Right lobe of liver (tissue), 4 donors: ENCODE results near the gene FAM110A.

Source experiments
- CTCF ChIP-seq, 4 donors: fragments of 200-600 bp in 3 of 4; fragments of 450-650 bp in 1 of 4; IDR thresholded peaks; one replicate each; pipeline versions ENCODE4 v1.5.1 to v1.8.0; 2016 to 2022; ENCODE audit warnings: antibody characterized with exemption in 4 of 4, mild to moderate bottlenecking in 2 of 4
- POLR2A ChIP-seq: fragments of 450-650 bp; IDR thresholded peaks from one replicate; pipeline ENCODE4 v1.6.1; 2017; ENCODE audit warnings: antibody characterized with exemption, mild to moderate bottlenecking
- donor health status: DM: no; HTN: no; CAD: no.
- donor health status: DM: no; HTN: no; CAD: no.
- donor health status: DM: no; HTN: yes; CAD: no.

- TF ChIP-seq CTCF (IDR thresholded peaks at IDR 0.05) = no peak
- no peak for TF ChIP-seq POLR2A
These were observed 40.5 kb downstream of the FAM110A start for GRCh38 chr20:873875-874607.
